Measurements from ENCODE around the gene ISLR. TPM values are rescaled to one million over a fixed set of nuclear protein-coding genes. Genes with fewer than 3 reads are reported as not detected.

The ISLR gene
- total and polyA plus RNA-seq, 2 of the 4 experiments (the other 2 are of a cell fraction) = under 0.01 to 0.79 TPM

GRCh38 chr15:74206801-74207281 is 33.3 kb downstream of the ISLR start:
- Histone ChIP-seq H3K4me2 (ENCODE audit: low read depth, low read length) (no peak overlapping the region), H3K14ac (replicated peaks; ENCODE audit: low read depth, low read length) (no peak overlapping the region), H2BK15ac (ENCODE audit: low read depth, low read length) (no peak overlapping the region), H2AK9ac (replicated peaks; ENCODE audit: low read depth, low read length, poor library complexity) (no peak overlapping the region), H4K5ac (ENCODE audit: low read depth, low read length) (no peak overlapping the region), H3K9ac (ENCODE audit: low read depth, low read length) (no peak overlapping the region), H3K27ac (ENCODE audit: insufficient read depth, low read length) (no peak overlapping the region), H3K4me1 (ENCODE audit: control insufficient read depth, insufficient read depth, low read length) (peaks cover 12% of the 10 kb centered on the region), H2AK5ac (ENCODE audit: low read depth, low read length) (no peak overlapping the region), H2BK20ac (ENCODE audit: low read depth, low read length) (no peak overlapping the region), H2BK5ac (ENCODE audit: low read depth, low read length, poor library complexity, severe bottlenecking) (no peak overlapping the region), H2AFZ (replicated peaks; ENCODE audit: low read length, poor library complexity) (no peak overlapping the region), H4K91ac (ENCODE audit: insufficient read depth, low read depth, low read length) (no peak overlapping the region), H3K4me3 (ENCODE audit: insufficient read depth, low read depth, low read length) (no peak overlapping the region), H3K56ac (ENCODE audit: extremely low read depth, insufficient read depth, low read length) (no peak overlapping the region), H4K8ac (ENCODE audit: low read depth in 2 of 2, low read length in 2 of 2) (no peak overlapping the region), H3K79me1 (ENCODE audit: low read depth in 1 of 2, low read length in 2 of 2) (no peaks in the 10 kb centered on the region), H3K23ac (ENCODE audit: low read depth, low read length) (no peak overlapping the region), H4K20me1 (ENCODE audit: insufficient read depth, low read length) (no peaks in the 10 kb centered on the region), H3K4ac (ENCODE audit: low read depth, low read length) (no peak overlapping the region), H3K27me3 (ENCODE audit: control insufficient read depth, insufficient read depth, low read length) (peaks cover 17% of the 10 kb centered on the region), H3K36me3 (ENCODE audit: control insufficient read depth, insufficient read depth, low read length) (no peaks in the 10 kb centered on the region), H3K18ac (ENCODE audit: low read depth, low read length) (no peak overlapping the region), H3K9me1 (ENCODE audit: insufficient read depth, low read length) (no peaks in the 10 kb centered on the region), H2BK120ac (ENCODE audit: low read depth, low read length) (no peak overlapping the region), H3K9me3 (ENCODE audit: control insufficient read depth, insufficient read depth, low read length) (no peaks in the 10 kb centered on the region)
- CTCF ChIA-PET = no interaction called here
- ATAC-seq (ENCODE audit: low read depth) = no peak
- TF ChIP-seq NFE2L2 (IDR thresholded peaks at IDR 0.05; ENCODE audit: low read depth, low read length) (no peak), CHD1 (IDR thresholded peaks at IDR 0.05; ENCODE audit: low read depth, low read length) (no peak), POLR2A (IDR thresholded peaks at IDR 0.05; ENCODE audit: low read depth, low read length) (no peak), ELK1 (IDR thresholded peaks at IDR 0.05; ENCODE audit: borderline replicate concordance, low read depth, low read length) (no peak), CTCF (conservative IDR thresholded peaks at IDR 0.05; ENCODE audit: low read depth, low read length) (no peak), RCOR1 (IDR thresholded peaks at IDR 0.05; ENCODE audit: insufficient replicate concordance, low read length) (no peak), SMC3 (IDR thresholded peaks at IDR 0.05; ENCODE audit: low read depth, low read length) (no peak), MAFK (IDR thresholded peaks at IDR 0.05; ENCODE audit: low read depth, low read length) (no peak), MXI1 (IDR thresholded peaks at IDR 0.05; ENCODE audit: borderline replicate concordance, low read depth, low read length) (no peak), BHLHE40 (IDR thresholded peaks at IDR 0.05; ENCODE audit: low read depth, low read length) (no peak), USF2 (IDR thresholded peaks at IDR 0.05; ENCODE audit: low read depth, low read length) (no peak), RFX5 (IDR thresholded peaks at IDR 0.05; ENCODE audit: low read depth, low read length) (no peak), CEBPB (IDR thresholded peaks at IDR 0.05; ENCODE audit: low read depth, low read length) (no peak), MAZ (IDR thresholded peaks at IDR 0.05; ENCODE audit: borderline replicate concordance, low read depth, low read length) (no peak), FOS (IDR thresholded peaks at IDR 0.05; ENCODE audit: low read depth, low read length) (no peak), RAD21 (IDR thresholded peaks at IDR 0.05; ENCODE audit: low read length) (no peak)
- dilution Hi-C loops (cut with HindIII; ENCODE audit: low sequenced_read_pairs, unreplicated experiment) (no loop called here), in situ Hi-C loops (cut with MboI; ENCODE audit: low sequenced_read_pairs) (no loop called here), intact Hi-C loops (cut with micrococcal nuclease) (no loop called here)
- POLR2A ChIA-PET (ENCODE audit: unreplicated experiment) = no interaction called here
- WGBS, 2 experiments (ENCODE audit: extremely low coverage in 2 of 2, insufficient read length in 1 of 2) = 84% methylated on average over 2 of the region's 6 CpGs; no CpG with 5 or more reads in 1 of the 2 experiments
- no peak for DNase-seq
- BruUV-seq (replicated peaks) = no TSS peak
